Left ventricle myocardium inferior (tissue), 1 donor: Measurements from ENCODE around the gene POLR2J. TPM values are rescaled to one million over a fixed set of nuclear protein-coding genes. Genes with fewer than 3 reads are reported as not detected.

ENCODE experiments used
- DNase-seq: peaks from one replicate; pipeline ENCODE4 v3.0.0-alpha.2; 2020
- H3K27ac ChIP-seq: fragments of 200-600 bp; replicated peaks from 2 replicates; pipeline ENCODE4 v1.8.0; 2021
- H3K27me3 ChIP-seq: fragments of 200-600 bp; 2 replicates; pipeline ENCODE4 v1.8.0; 2021; ENCODE audit warnings: low read depth
- H3K36me3 ChIP-seq: fragments of 200-600 bp; 2 replicates; pipeline ENCODE4 v1.8.0; 2021
- H3K4me1 ChIP-seq: fragments of 200-600 bp; 2 replicates; pipeline ENCODE4 v1.8.0; 2021
- H3K4me3 ChIP-seq: fragments of 200-600 bp; 2 replicates; pipeline ENCODE4 v1.8.0; 2021; ENCODE audit warnings: mild to moderate bottlenecking, moderate library complexity
- H3K9me3 ChIP-seq: fragments of 200-600 bp; replicated peaks from 2 replicates; pipeline ENCODE4 v1.8.0; 2021
- intact Hi-C: fragments of 100-400 bp; cut with micrococcal nuclease; formaldehyde crosslinking; loops from one replicate; pipeline ENCODE4 v1.11.0; 2022
- total RNA-seq: library from RNA; stranded (reverse); fragmentation: NEBNext Ultra II Directional; extraction: Animal tissue kit (Norgen Biotek cat#: 25700); gene quantifications from one replicate; pipeline ENCODE4 v1.2.1, GENCODE V29; 2021
- TF ChIP-seq, protein P1 (sequence below): fragments of 200-600 bp; IDR thresholded peaks from 2 replicates; pipeline ENCODE4 v1.8.0; 2021; ENCODE audit warnings: antibody characterized with exemption, mild to moderate bottlenecking, borderline replicate concordance
- donor health status: DM: no; HTN: yes; CAD: no; lungs with severe emphysema.

POLR2J gene
- total RNA-seq, 1 donor from 2014 or later: 55.8 TPM

GRCh38 chr7:102453319-102453718 is 25.4 kb downstream of the POLR2J start:
- peaks cover 4% of the 10 kb centered on the region for H3K4me1 ChIP-seq
- H3K9me3 ChIP-seq: no peaks in the 10 kb centered on the region
- no peak overlapping the region for H3K27ac ChIP-seq
- H3K4me3 ChIP-seq: no peak overlapping the region
- no peaks in the 10 kb centered on the region for H3K27me3 ChIP-seq
- TF ChIP-seq, protein P1, sequence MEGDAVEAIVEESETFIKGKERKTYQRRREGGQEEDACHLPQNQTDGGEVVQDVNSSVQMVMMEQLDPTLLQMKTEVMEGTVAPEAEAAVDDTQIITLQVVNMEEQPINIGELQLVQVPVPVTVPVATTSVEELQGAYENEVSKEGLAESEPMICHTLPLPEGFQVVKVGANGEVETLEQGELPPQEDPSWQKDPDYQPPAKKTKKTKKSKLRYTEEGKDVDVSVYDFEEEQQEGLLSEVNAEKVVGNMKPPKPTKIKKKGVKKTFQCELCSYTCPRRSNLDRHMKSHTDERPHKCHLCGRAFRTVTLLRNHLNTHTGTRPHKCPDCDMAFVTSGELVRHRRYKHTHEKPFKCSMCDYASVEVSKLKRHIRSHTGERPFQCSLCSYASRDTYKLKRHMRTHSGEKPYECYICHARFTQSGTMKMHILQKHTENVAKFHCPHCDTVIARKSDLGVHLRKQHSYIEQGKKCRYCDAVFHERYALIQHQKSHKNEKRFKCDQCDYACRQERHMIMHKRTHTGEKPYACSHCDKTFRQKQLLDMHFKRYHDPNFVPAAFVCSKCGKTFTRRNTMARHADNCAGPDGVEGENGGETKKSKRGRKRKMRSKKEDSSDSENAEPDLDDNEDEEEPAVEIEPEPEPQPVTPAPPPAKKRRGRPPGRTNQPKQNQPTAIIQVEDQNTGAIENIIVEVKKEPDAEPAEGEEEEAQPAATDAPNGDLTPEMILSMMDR: no peak
- DNase-seq: no peak
- peaks cover 31% of the 10 kb centered on the region for H3K36me3 ChIP-seq
- intact Hi-C loops: no loop called here

- no peaks in the 10 kb centered on the region for H3K9me3 ChIP-seq
- intact Hi-C loops: no loop called here
- TF ChIP-seq, protein P1: no peak
- no peaks in the 10 kb centered on the region for H3K27me3 ChIP-seq
- no peak overlapping the region for H3K4me3 ChIP-seq
- H3K27ac ChIP-seq: no peak overlapping the region
- H3K36me3 ChIP-seq: peaks cover 29% of the 10 kb centered on the region
- DNase-seq: no peak
- H3K4me1 ChIP-seq: peaks cover 4% of the 10 kb centered on the region
These were observed 26.3 kb downstream of the POLR2J start for GRCh38 chr7:102452451-102452850.

DNA sequence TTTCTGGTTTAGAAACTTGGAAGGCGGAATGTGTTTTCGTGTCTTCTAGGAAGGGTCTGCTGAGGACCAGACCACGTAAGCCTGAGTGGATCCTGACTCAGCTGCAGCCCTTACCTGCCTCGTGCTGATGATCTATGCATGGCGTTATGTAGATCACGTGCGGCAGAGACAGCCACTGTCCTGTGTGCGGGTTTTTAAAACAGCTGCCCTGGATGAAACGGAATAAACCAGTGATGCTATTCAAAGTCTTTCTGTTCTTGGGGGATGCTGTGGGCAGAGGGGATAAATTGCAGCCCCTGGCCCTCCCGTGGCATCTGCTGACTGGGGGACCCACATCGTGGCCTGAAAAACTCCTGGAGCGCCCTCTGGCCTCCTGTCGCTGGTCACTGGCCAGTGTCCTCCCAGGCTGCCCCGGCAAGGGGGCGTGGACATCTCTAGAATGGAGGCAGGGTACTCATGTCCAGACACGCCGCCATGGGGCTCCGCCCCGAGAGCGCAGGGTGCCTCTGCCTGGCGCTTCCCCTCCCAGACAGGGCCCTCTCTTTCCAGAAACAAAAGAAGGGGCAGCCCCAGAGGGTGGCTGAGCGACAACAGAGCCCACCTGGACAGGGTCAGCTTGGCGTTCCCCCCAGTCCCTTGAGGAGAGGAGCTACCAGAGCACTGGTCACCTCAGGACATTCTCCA is 27.2 kb downstream of the POLR2J start:
- no peaks in the 10 kb centered on the region for H3K9me3 ChIP-seq
- no peak overlapping the region for H3K27ac ChIP-seq
- DNase-seq: no peak
- intact Hi-C loops: no loop called here
- H3K4me1 ChIP-seq: peaks cover 4% of the 10 kb centered on the region
- no peak overlapping the region for H3K4me3 ChIP-seq
- TF ChIP-seq, protein P1: no peak
- H3K36me3 ChIP-seq: peaks cover 29% of the 10 kb centered on the region
- no peaks in the 10 kb centered on the region for H3K27me3 ChIP-seq

DNA sequence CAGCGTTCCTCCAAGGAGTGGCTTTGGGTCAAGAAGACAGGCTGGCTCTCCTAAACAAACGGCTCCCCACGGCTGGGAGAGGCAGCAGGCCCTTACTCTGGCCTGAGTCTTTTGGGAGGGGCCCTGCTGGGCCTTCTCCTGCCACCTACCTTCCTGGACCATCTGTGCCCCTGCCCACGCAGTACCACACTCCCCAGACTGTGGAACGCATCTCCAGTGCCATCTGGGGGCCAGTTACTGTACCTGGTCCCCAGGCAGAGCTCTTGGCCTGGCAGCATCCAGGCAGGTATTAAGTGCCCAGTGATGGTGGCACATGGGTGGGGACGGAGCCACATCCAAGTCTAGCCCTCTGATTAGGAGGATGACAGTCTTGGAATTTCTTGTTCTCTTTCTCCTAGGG is 28.5 kb downstream of the POLR2J start:
- Histone ChIP-seq H3K27ac (no peak overlapping the region), H3K27me3 (no peaks in the 10 kb centered on the region), H3K36me3 (peaks cover 20% of the 10 kb centered on the region), H3K4me3 (no peak overlapping the region), H3K4me1 (peaks cover 4% of the 10 kb centered on the region), H3K9me3 (no peaks in the 10 kb centered on the region)
- intact Hi-C loops: no loop called here
- DNase-seq: no peak
- TF ChIP-seq, protein P1: no peak

- no peak overlapping the region for H3K27ac ChIP-seq
- peaks cover 4% of the 10 kb centered on the region for H3K4me1 ChIP-seq
- H3K27me3 ChIP-seq: no peaks in the 10 kb centered on the region
- no peak for DNase-seq
- TF ChIP-seq, protein P1: no peak
- no peaks in the 10 kb centered on the region for H3K9me3 ChIP-seq
- peaks cover 20% of the 10 kb centered on the region for H3K36me3 ChIP-seq
- intact Hi-C loops: no loop called here
- no peak overlapping the region for H3K4me3 ChIP-seq
These were observed 29.6 kb downstream of the POLR2J start for GRCh38 chr7:102449136-102449535.
